DND-41 (cell line): ENCODE measurements around the gene NSUN2.

Experiments
- EZH2 ChIP-seq: IDR thresholded peaks from 3 replicates; pipeline ENCODE4 v1.6.1; 2012; ENCODE audit warnings: borderline replicate concordance, low read depth, mild to moderate bottlenecking, moderate library complexity, low read length, inconsistent platforms; ENCODE audit not compliant: severe bottlenecking
- TF ChIP-seq, protein P1 (sequence below): IDR thresholded peaks from 2 replicates; pipeline ENCODE4 v1.5.1; 2012; ENCODE audit warnings: borderline replicate concordance, low read length, moderate library complexity, mild to moderate bottlenecking; ENCODE audit not compliant: poor library complexity, severe bottlenecking; ENCODE audit errors: extremely low read depth

GRCh38 chr5:6586647-6587042 is 46.2 kb downstream of the NSUN2 start:
- TF ChIP-seq, protein P1, sequence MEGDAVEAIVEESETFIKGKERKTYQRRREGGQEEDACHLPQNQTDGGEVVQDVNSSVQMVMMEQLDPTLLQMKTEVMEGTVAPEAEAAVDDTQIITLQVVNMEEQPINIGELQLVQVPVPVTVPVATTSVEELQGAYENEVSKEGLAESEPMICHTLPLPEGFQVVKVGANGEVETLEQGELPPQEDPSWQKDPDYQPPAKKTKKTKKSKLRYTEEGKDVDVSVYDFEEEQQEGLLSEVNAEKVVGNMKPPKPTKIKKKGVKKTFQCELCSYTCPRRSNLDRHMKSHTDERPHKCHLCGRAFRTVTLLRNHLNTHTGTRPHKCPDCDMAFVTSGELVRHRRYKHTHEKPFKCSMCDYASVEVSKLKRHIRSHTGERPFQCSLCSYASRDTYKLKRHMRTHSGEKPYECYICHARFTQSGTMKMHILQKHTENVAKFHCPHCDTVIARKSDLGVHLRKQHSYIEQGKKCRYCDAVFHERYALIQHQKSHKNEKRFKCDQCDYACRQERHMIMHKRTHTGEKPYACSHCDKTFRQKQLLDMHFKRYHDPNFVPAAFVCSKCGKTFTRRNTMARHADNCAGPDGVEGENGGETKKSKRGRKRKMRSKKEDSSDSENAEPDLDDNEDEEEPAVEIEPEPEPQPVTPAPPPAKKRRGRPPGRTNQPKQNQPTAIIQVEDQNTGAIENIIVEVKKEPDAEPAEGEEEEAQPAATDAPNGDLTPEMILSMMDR = no peak
- no peak for TF ChIP-seq EZH2
